Erythroblast (primary cell): ENCODE results near the gene CTIF.

Source experiments
- GATA1 ChIP-seq: IDR thresholded peaks from 2 replicates; pipeline ENCODE4 v1.6.1; 2011; ENCODE audit warnings: low read depth, mild to moderate bottlenecking, control low read depth, low read length, moderate library complexity
- POLR2A ChIP-seq: IDR thresholded peaks from 2 replicates; pipeline ENCODE4 v1.6.1; 2011; ENCODE audit warnings: mild to moderate bottlenecking, low read length

DNA sequence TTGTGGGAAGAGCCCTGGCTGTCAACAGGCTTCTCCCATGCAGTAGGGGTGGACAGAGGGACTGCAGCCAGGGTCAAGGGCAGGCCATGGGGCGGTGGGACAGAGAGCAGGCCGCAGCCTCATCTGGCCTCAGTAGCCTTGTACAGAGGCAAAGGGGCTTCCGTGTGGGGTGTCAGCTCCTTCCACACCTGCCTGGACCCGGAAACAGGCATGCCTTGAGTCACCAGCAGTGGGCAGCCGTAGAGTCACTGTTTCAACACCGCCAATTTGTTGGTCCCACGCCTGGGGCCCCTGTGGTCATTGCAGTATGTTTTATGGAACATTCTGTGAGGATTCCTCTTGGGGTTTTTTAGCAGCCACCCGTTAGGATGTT, 238.9 kb downstream of the CTIF start:
- TF ChIP-seq POLR2A, result no peak
- TF ChIP-seq GATA1, result no peak
